Measurements from ENCODE around the gene ZNF462.

GRCh38 chr9:107049803-107050184 lies 186.8 kb downstream of the ZNF462 start:
- TF ChIP-seq, protein P1, sequence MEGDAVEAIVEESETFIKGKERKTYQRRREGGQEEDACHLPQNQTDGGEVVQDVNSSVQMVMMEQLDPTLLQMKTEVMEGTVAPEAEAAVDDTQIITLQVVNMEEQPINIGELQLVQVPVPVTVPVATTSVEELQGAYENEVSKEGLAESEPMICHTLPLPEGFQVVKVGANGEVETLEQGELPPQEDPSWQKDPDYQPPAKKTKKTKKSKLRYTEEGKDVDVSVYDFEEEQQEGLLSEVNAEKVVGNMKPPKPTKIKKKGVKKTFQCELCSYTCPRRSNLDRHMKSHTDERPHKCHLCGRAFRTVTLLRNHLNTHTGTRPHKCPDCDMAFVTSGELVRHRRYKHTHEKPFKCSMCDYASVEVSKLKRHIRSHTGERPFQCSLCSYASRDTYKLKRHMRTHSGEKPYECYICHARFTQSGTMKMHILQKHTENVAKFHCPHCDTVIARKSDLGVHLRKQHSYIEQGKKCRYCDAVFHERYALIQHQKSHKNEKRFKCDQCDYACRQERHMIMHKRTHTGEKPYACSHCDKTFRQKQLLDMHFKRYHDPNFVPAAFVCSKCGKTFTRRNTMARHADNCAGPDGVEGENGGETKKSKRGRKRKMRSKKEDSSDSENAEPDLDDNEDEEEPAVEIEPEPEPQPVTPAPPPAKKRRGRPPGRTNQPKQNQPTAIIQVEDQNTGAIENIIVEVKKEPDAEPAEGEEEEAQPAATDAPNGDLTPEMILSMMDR (conservative IDR thresholded peaks at IDR 0.05 in 1 of 2, IDR thresholded peaks at IDR 0.05 in 1 of 2; ENCODE audit: low read depth in 1 of 2, low read length in 2 of 2), result no peak
- no peak for TF ChIP-seq EZH2 (IDR thresholded peaks at IDR 0.05; ENCODE audit: low read length, missing control alignments)

Data from fibroblast of lung (primary cell).